Caco-2 (cell line): ENCODE results near the gene NTN4. TPM values are rescaled to one million over a fixed set of nuclear protein-coding genes. Genes with fewer than 3 reads are reported as not detected.

Source experiments
- BruUV-seq: library from RNA; stranded (reverse); fragments of 400-500 nt; replicated peaks from 2 replicates; lab custom pipeline; 2021; lab: Mats Ljungman, UMichigan
- CTCF ChIA-PET: fragments of 300-600 bp; sonication (Branson Sonifier 250); formaldehyde crosslinking; loops from one replicate; lab custom pipeline; 2022; ENCODE audit warnings: antibody characterized with exemption; lab: Charles Lee
- POLR2A ChIA-PET: fragments of 300-600 bp; sonication (Branson Sonifier 250); formaldehyde crosslinking; loops from one replicate; lab custom pipeline; 2022; ENCODE audit warnings: antibody characterized with exemption; lab: Charles Lee
- DNase-seq, 2 experiments: peaks; one replicate each; pipeline versions ENCODE4 v3.0.0 to v3.0.0-alpha.2; 2020 to 2022
- H3K27me3 ChIP-seq: replicated peaks from 2 replicates; pipeline ENCODE4 v1.6.0; 2011; ENCODE audit warnings: low read length; ENCODE audit not compliant: control insufficient read depth, insufficient read depth
- H3K36me3 ChIP-seq: 2 replicates; pipeline ENCODE4 v1.5.1; 2011; ENCODE audit warnings: low read length; ENCODE audit not compliant: control insufficient read depth, insufficient read depth
- H3K4me1 ChIP-seq: fragments of 250-450 bp; sonication (Bioruptor Pico); 2 replicates; pipeline ENCODE4 v1.5.1; 2020; ENCODE audit warnings: mild to moderate bottlenecking
- H3K4me3 ChIP-seq: 2 replicates; pipeline ENCODE4 v1.5.1; 2011; ENCODE audit warnings: low read depth, mild to moderate bottlenecking, control low read depth, low read length
- H3K9me3 ChIP-seq: fragments of 250-450 bp; sonication (Bioruptor Pico); 2 replicates; pipeline ENCODE4 v1.5.1; 2020; ENCODE audit warnings: mild to moderate bottlenecking, moderate library complexity
- H3K27ac Mint-ChIP-seq: one replicate; pipeline ENCODE4 v1.8.0; 2022; ENCODE audit warnings: mixed read lengths; ENCODE audit not compliant: unreplicated experiment
- H3K27me3 Mint-ChIP-seq: one replicate; pipeline ENCODE4 v1.8.0; 2022; ENCODE audit warnings: mixed read lengths; ENCODE audit not compliant: insufficient read depth, unreplicated experiment
- H3K36me3 Mint-ChIP-seq: one replicate; pipeline ENCODE4 v1.8.0; 2022; ENCODE audit warnings: mild to moderate bottlenecking, mixed read lengths; ENCODE audit not compliant: insufficient read depth, unreplicated experiment
- H3K4me1 Mint-ChIP-seq: one replicate; pipeline ENCODE4 v1.8.0; 2022; ENCODE audit warnings: low read depth, mixed read lengths; ENCODE audit not compliant: unreplicated experiment
- H3K4me3 Mint-ChIP-seq: one replicate; pipeline ENCODE4 v1.8.0; 2022; ENCODE audit warnings: mild to moderate bottlenecking, moderate library complexity, mixed read lengths; ENCODE audit not compliant: unreplicated experiment
- H3K9me3 Mint-ChIP-seq: one replicate; pipeline ENCODE4 v1.8.0; 2022; ENCODE audit warnings: mixed read lengths; ENCODE audit not compliant: unreplicated experiment
- CTCF ChIP-seq, 2 experiments: fragments of 200-600 bp in 1 of 2; IDR thresholded peaks; 1 replicate in 1 of 2; 2 replicates in 1 of 2; pipeline versions ENCODE4 v1.5.1 to v1.8.0; 2011 to 2022; ENCODE audit warnings: antibody characterized with exemption in 1 of 2, control low read depth in 1 of 2, inconsistent platforms in 1 of 2, low read depth in 1 of 2, low read length in 1 of 2, mild to moderate bottlenecking in 1 of 2, moderate library complexity in 1 of 2; ENCODE audit not compliant: insufficient read depth in 1 of 2, severe bottlenecking in 1 of 2, unreplicated experiment in 1 of 2
- intact Hi-C: fragments of 100-400 bp; cut with micrococcal nuclease; formaldehyde crosslinking; loops from one replicate; pipeline ENCODE4 v1.10.0; 2022; ENCODE audit not compliant: unreplicated experiment
- total RNA-seq: library from RNA; stranded (reverse); gene quantifications from 2 replicates; pipeline ENCODE4 v1.2.3, GENCODE V29; 2022

The NTN4 gene
- total RNA-seq, 1 experiment from 2014 or later, result 54.1 TPM

GRCh38 chr12:95788637-95789036 is 1.9 kb downstream of the NTN4 start:
- Histone ChIP-seq H3K36me3 (no peaks in the 10 kb centered on the region; the same call in 1 of the 2 replicates), H3K4me3 (no peak overlapping the region; the same call in none of the 2 replicates), H3K4me1 (peaks cover 50% of the 10 kb centered on the region), H3K27me3 (no peaks in the 10 kb centered on the region), H3K9me3 (no peaks in the 10 kb centered on the region)
- no peaks in the 10 kb centered on the region for H3K27me3 Mint-ChIP-seq
- ChIA-PET CTCF (no interaction called here), POLR2A (no interaction called here)
- DNase-seq, result no peak
- H3K27ac Mint-ChIP-seq, result no peak overlapping the region
- TF ChIP-seq CTCF (IDR thresholded peaks at IDR 0.05; ENCODE audit: insufficient read depth in 1 of 2, low read depth in 1 of 2, low read length in 1 of 2, severe bottlenecking in 1 of 2, unreplicated experiment in 1 of 2), result no peak
- no peaks in the 10 kb centered on the region for H3K9me3 Mint-ChIP-seq
- H3K4me1 Mint-ChIP-seq, result no peaks in the 10 kb centered on the region
- intact Hi-C loops, result no loop called here
- peak overlapping the region; percentile 97 for H3K4me3 Mint-ChIP-seq
- BruUV-seq, result TSS peak; percentile 15
- H3K36me3 Mint-ChIP-seq, result peaks cover 31% of the 10 kb centered on the region

GRCh38 chr12:95787274-95787818 is 3.2 kb downstream of the NTN4 start:
- Mint-ChIP-seq H3K27ac (no peak overlapping the region), H3K36me3 (peaks cover 43% of the 10 kb centered on the region), H3K27me3 (no peaks in the 10 kb centered on the region), H3K9me3 (no peaks in the 10 kb centered on the region), H3K4me1 (no peaks in the 10 kb centered on the region), H3K4me3 (no peak overlapping the region)
- DNase-seq, result no peak
- Histone ChIP-seq H3K36me3 (no peaks in the 10 kb centered on the region; the same call in 1 of the 2 replicates), H3K27me3 (no peaks in the 10 kb centered on the region), H3K4me1 (peaks cover 39% of the 10 kb centered on the region), H3K9me3 (no peaks in the 10 kb centered on the region), H3K4me3 (no peak overlapping the region)
- ChIA-PET CTCF (no interaction called here), POLR2A (no interaction called here)
- intact Hi-C loops, result no loop called here
- no peak for TF ChIP-seq CTCF (IDR thresholded peaks at IDR 0.05; ENCODE audit: insufficient read depth in 1 of 2, low read depth in 1 of 2, low read length in 1 of 2, severe bottlenecking in 1 of 2, unreplicated experiment in 1 of 2)
- BruUV-seq, result no TSS peak

GRCh38 chr12:95784915-95785314 is 5.6 kb downstream of the NTN4 start:
- peaks cover 58% of the 10 kb centered on the region for H3K36me3 Mint-ChIP-seq
- peaks cover 33% of the 10 kb centered on the region for H3K4me1 ChIP-seq

More at GRCh38 chr12:95784915-95785314, 5.6 kb downstream of the NTN4 start:
- Histone ChIP-seq H3K36me3 (no peaks in the 10 kb centered on the region; the same call in 1 of the 2 replicates), H3K9me3 (no peaks in the 10 kb centered on the region), H3K4me3 (no peak overlapping the region), H3K27me3 (no peaks in the 10 kb centered on the region)
- no peak for TF ChIP-seq CTCF (IDR thresholded peaks at IDR 0.05; ENCODE audit: insufficient read depth in 1 of 2, low read depth in 1 of 2, low read length in 1 of 2, severe bottlenecking in 1 of 2, unreplicated experiment in 1 of 2)
- no peak overlapping the region for H3K27ac Mint-ChIP-seq
- no TSS peak for BruUV-seq
- DNase-seq, result no peak
- H3K4me3 Mint-ChIP-seq, result no peak overlapping the region
- intact Hi-C loops, result no loop called here
- ChIA-PET POLR2A (no interaction called here), CTCF (no interaction called here)
- H3K9me3 Mint-ChIP-seq, result peaks cover 8% of the 10 kb centered on the region
- H3K4me1 Mint-ChIP-seq, result no peaks in the 10 kb centered on the region
- H3K27me3 Mint-ChIP-seq, result no peaks in the 10 kb centered on the region
